ENCODE measurements around the gene ZNHIT3.
A peak's percentile ranks its signal among the peaks of the same experiment; 100 is the strongest.

Gene ZNHIT3

DNA sequence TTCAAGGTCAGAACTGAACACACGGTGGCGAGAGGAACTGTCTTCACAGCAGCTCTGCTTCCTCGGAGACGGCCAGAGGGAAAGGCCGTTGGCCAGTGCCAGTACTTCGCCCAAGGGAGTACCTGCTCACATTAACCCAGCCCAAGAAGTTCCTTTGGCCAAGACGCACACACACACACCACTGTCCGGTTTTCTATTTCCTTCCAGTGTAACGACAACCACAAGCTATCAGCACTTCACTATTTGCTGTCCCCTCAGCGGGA lies 57.5 kb downstream of the ZNHIT3 start:
- Histone ChIP-seq H3K4me3 (peak overlapping the region; percentile 75 to 99 (median 93)), H3K27ac (peak overlapping the region; percentile 95 to 100 (median 99))

DNA sequence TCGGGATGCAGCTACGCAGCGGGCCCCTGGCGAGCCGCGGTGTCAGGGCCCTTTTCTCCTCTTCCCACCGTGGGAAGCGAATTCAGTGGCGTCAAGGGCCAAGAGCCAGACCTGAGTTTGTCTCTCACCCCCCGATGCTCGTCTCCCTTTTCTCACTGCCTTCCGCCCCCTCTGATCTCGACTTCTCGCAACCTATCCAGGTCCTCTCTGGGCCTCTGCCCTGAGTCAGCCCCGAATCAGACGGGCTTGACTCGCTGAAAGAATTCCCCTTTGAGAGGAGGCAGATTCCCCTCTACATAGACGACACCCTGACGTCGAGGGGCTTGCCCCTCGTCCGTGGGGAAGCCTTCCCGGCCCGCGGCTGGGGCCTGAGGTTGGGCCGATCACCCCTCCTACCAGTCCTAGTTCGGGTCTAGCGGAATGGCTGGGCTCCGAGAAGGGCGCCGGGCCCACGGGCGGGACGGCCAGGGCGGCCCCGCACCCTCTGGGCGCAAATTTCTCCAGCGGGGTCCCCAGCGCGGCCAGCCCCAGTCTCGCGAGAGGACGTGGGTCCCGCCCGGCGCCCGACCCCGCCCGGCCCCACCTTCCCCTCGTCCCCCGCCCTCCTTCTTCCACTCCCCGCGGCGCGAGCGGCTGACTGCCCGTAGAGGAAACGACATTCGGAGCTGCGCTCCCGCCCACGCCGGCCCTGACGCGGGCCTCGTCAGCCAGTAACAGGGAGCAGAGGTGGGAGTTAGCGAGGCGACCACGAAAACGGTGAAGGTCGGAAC lies 58.0 kb downstream of the ZNHIT3 start, which contains the start of gene GGNBP2:
Gene GGNBP2 (plus strand): TSS at position 613 of the 770 bp plus-strand sequence. CDS start 806 bp downstream, outside the sequence.
- Histone ChIP-seq H3K4me3 (peak within 1 kb of the TSS; percentile 75 to 99 (median 93)), H3K27ac (peak within 1 kb of the TSS; percentile 95 to 100 (median 99))

- peak overlapping the region; percentile 95 to 100 (median 99) for H3K27ac ChIP-seq
- H3K4me3 ChIP-seq = peak overlapping the region; percentile 75 to 99 (median 93)
Observed at GRCh38 chr17:36545077-36545464, 58.6 kb downstream of the ZNHIT3 start.

All from skin epidermis (tissue), 12 donors.